ENCODE results near the gene SGSM2.
"Not testable (repeated sequence)": the region's sequence is repeated elsewhere in the genome, so short reads cannot be mapped to it uniquely, and the experiment has no call there.

GRCh38 chr17:2316916-2317205 lies 20.4 kb upstream of the SGSM2 start:
- TF ChIP-seq CTCF, POLR2A (IDR thresholded peaks at IDR 0.05): not testable (repeated sequence)
